T-cell (primary cell): ENCODE measurements around the gene GLS2. TPM values are rescaled to one million over a fixed set of nuclear protein-coding genes. Genes with fewer than 3 reads are reported as not detected.

Source experiments
- ATAC-seq, 4 experiments: fragments of 200-7000 bp in 3 of 4; fragments of 150-1000 bp in 1 of 4; cut with Tn5 transposase; replicated peaks in 1 of 4; 1 replicate in 3 of 4; 2 replicates in 1 of 4; pipeline ENCODE4 v1.10.0; 2021; ENCODE audit warnings: moderate library complexity in 3 of 4, mild to moderate bottlenecking in 2 of 4, moderate number of reproducible peaks in 1 of 4
- CTCF ChIA-PET, 2 donors: fragments of 300-600 bp; sonication (Branson Sonifier 250); formaldehyde crosslinking; loops; one replicate each; lab custom pipeline; 2022; ENCODE audit warnings: antibody characterized with exemption in 2 of 2; lab: Charles Lee
- POLR2A ChIA-PET, 2 donors: fragments of 300-600 bp; sonication (Branson Sonifier 250); formaldehyde crosslinking; loops; one replicate each; lab custom pipeline; 2022; ENCODE audit warnings: antibody characterized with exemption in 2 of 2; lab: Charles Lee
- DNase-seq, 35 experiments: peaks; one replicate each; pipeline versions ENCODE4 v3.0.0 to v3.0.0-alpha.2; 2013 to 2023
- H3K27ac ChIP-seq: one replicate; pipeline ENCODE4 v1.5.1; 2013; ENCODE audit warnings: low read length
- H3K27me3 ChIP-seq, 2 experiments: replicated peaks in 1 of 2; 1 replicate in 1 of 2; 2 replicates in 1 of 2; pipeline versions ENCODE4 v1.6.1 to v1.7.0; 2013; ENCODE audit warnings: low read length in 1 of 2, mixed read lengths in 1 of 2; ENCODE audit not compliant: control insufficient read depth in 2 of 2, insufficient read depth in 2 of 2; ENCODE audit errors: extremely low read depth in 1 of 2
- H3K36me3 ChIP-seq, 2 donors: 1 replicate in 1 of 2; 2 replicates in 1 of 2; pipeline versions ENCODE4 v1.6.1 to v1.7.0; 2013; ENCODE audit warnings: low read length in 1 of 2; ENCODE audit not compliant: control insufficient read depth in 2 of 2, insufficient read depth in 1 of 2; ENCODE audit errors: extremely low read depth in 1 of 2
- H3K4me1 ChIP-seq, 2 experiments: 1 replicate in 1 of 2; 2 replicates in 1 of 2; pipeline versions ENCODE4 v1.6.1 to v1.7.0; 2013; ENCODE audit warnings: low read length in 2 of 2, mixed read lengths in 1 of 2; ENCODE audit not compliant: insufficient read depth in 2 of 2, control insufficient read depth in 1 of 2; ENCODE audit errors: extremely low read depth in 1 of 2
- H3K4me3 ChIP-seq, 2 donors: 1 replicate in 1 of 2; 2 replicates in 1 of 2; pipeline versions ENCODE4 v1.5.1 to v1.7.0; 2013; ENCODE audit warnings: mild to moderate bottlenecking in 2 of 2, low read length in 1 of 2, moderate library complexity in 1 of 2; ENCODE audit not compliant: control insufficient read depth in 1 of 2; ENCODE audit errors: extremely low read depth in 1 of 2
- H3K9me3 ChIP-seq: 2 replicates; pipeline ENCODE4 v1.7.0; 2013
- H3K27ac Mint-ChIP-seq, 2 donors: one replicate each; pipeline ENCODE4 v1.8.0; 2020 to 2021; ENCODE audit warnings: mild to moderate bottlenecking in 2 of 2, mixed read lengths in 2 of 2
- H3K27me3 Mint-ChIP-seq, 2 donors: one replicate each; pipeline ENCODE4 v1.8.0; 2021 to 2022; ENCODE audit warnings: mixed read lengths in 2 of 2
- H3K36me3 Mint-ChIP-seq: one replicate; pipeline ENCODE4 v1.8.0; 2021; ENCODE audit warnings: mixed read lengths
- H3K4me1 Mint-ChIP-seq, 3 donors: one replicate each; pipeline ENCODE4 v1.8.0; 2020 to 2022; ENCODE audit warnings: mixed read lengths in 3 of 3, mild to moderate bottlenecking in 1 of 3
- H3K4me3 Mint-ChIP-seq, 3 donors: one replicate each; pipeline ENCODE4 v1.8.0; 2020 to 2022; ENCODE audit warnings: mild to moderate bottlenecking in 3 of 3, mixed read lengths in 3 of 3, moderate library complexity in 3 of 3
- H3K9me3 Mint-ChIP-seq, 3 donors: one replicate each; pipeline ENCODE4 v1.8.0; 2020 to 2022; ENCODE audit warnings: mixed read lengths in 3 of 3
- WGBS: methylation state at CpG from one replicate; pipeline ENCODE4 v1.1.5; 2013; ENCODE audit warnings: missing lambda C conversion rate; ENCODE audit not compliant: insufficient coverage; 5-methylcytosine and 5-hydroxymethylcytosine counted together
- total RNA-seq, 35 experiments: library from RNA in 6 of 35; stranded (reverse) in 6 of 35; fragments of 120-200 nt in 1 of 35; gene quantifications; one replicate each; pipeline versions ENCODE4 v1.2.1 to v1.2.4 and lab custom pipeline; 2013 to 2026

GLS2 gene
- total RNA-seq (10 to 100 TPM in 1 of 5 donors, 1 to 10 TPM in 4; 2.9 to 10.1 (median 6.9) TPM), total RNA-seq (lab: John Stamatoyannopoulos, UW) (0.61 to 10.5 (median 4.5) reads per million in 29 experiments)
- total RNA-seq (2013) = 3.6 TPM

GRCh38 chr12:56488041-56488955 lies at the start of gene GLS2:
GLS2 (minus strand) TSS chr12:56488161; CDS start chr12:56488118, 43 bp downstream.
- peak within 1 kb of the TSS; percentile 86 to 87 (median 87) for H3K4me3 Mint-ChIP-seq
- H3K27me3 Mint-ChIP-seq = peaks cover 9 to 20% of the 10 kb centered on the region in 2 donors
- Histone ChIP-seq H3K36me3 (no peaks in the 10 kb centered on the region), H3K27ac (no peak within 1 kb of the TSS), H3K4me3 (peak within 1 kb of the TSS; percentile 70 to 72), H3K4me1 (peaks cover 6 to 21% of the 10 kb centered on the region in 2 experiments), H3K27me3 (peaks cover 9 to 22% of the 10 kb centered on the region in 2 experiments), H3K9me3 (no peaks in the 10 kb centered on the region)
- ChIA-PET CTCF (interaction anchor here in 1 of 2 donors (0.6 to 1.5 kb wide), 6 partner anchors 14 to 492 kb away, joined by 3 to 7 read pairs (median 4); no protein-coding TSS in a partner anchor), POLR2A (interaction anchor here in 1 of 2 donors (0.5 to 0.6 kb wide), 3 partner anchors 140 to 329 kb away, joined by 3 to 6 read pairs (median 5); no protein-coding TSS in a partner anchor)
- H3K4me1 Mint-ChIP-seq = peaks cover 15 to 19% (median 17%) of the 10 kb centered on the region in 3 donors
- H3K36me3 Mint-ChIP-seq = no peaks in the 10 kb centered on the region
- H3K9me3 Mint-ChIP-seq = no peaks in the 10 kb centered on the region
- peak; percentile 96 to 97 (median 97) for ATAC-seq
- DNase-seq = peak; percentile 57 to 84 (median 68)
- peak within 1 kb of the TSS; percentile 55 to 79 for H3K27ac Mint-ChIP-seq
- 12% methylated on average over 51 of the region's 59 CpGs for WGBS

DNA sequence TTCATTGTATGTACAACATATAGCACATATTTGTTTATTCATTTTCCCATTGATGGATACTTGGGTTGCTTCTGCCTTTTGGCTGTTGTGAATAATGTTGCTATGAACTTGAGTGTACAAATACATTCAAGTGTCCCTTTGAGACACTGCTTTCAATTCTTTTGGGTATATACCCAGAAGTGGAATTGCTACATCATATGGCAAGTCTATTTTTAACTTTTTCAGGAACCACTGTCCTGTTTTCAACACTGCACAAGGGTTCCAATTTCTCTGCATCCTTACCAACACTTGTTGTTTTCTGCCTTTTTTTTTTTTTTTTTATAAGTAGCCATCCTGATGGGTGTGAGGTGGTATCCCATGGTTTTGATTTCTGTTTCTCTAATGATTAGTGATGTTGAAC lies 49.6 kb upstream of the GLS2 start:
- Histone ChIP-seq H3K4me1 (no peaks in the 10 kb centered on the region), H3K27me3 (no peaks in the 10 kb centered on the region), H3K27ac (no peak overlapping the region), H3K36me3 (no peaks in the 10 kb centered on the region), H3K9me3 (no peaks in the 10 kb centered on the region), H3K4me3 (no peak overlapping the region)
- H3K36me3 Mint-ChIP-seq = no peaks in the 10 kb centered on the region
- H3K27ac Mint-ChIP-seq = no peak overlapping the region
- ChIA-PET CTCF (interaction anchor here in 1 of 2 donors (0.8 kb wide), 1 partner anchor 17 kb away, joined by 5 read pairs; no protein-coding TSS in a partner anchor), POLR2A (no interaction called here)
- no peak overlapping the region for H3K4me3 Mint-ChIP-seq
- H3K4me1 Mint-ChIP-seq = peaks cover 2 to 4% (median 3%) of the 10 kb centered on the region in 3 donors
- H3K27me3 Mint-ChIP-seq = no peaks in the 10 kb centered on the region
- ATAC-seq = no peak
- no peak for DNase-seq
- no peaks in the 10 kb centered on the region for H3K9me3 Mint-ChIP-seq

DNA sequence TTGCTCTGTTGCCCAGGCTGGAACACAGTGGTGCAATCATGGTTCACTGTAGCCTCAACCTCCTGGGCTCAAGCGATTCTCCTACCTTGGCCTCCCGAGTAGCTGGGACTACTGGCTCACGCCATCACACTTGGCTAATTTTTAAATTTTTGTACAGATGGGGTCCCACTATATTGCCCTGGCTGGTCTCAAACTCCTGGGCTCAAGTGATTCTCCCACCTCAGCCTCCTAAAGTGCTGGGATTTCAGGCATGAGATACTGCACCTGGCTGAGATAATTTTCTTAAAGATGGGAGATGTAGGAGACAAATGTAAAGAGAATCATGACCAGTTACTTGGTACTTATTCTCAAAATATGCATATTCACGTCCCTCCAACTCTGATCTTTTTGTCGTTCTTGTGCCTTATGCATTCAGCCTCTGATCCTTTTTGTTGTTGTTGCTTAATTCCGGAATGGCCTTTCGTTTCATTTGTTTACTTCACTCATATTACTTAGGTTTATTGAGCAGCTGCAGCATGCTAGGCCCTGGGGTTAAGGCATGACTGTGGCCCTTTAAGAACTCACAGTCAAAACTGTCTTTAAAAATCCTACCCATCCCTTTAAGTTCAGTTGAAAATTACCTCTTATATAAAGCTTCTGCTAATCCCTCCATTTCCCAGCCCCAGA lies 42.6 kb upstream of the GLS2 start:
- Mint-ChIP-seq H3K36me3 (no peaks in the 10 kb centered on the region), H3K27me3 (no peaks in the 10 kb centered on the region), H3K9me3 (no peaks in the 10 kb centered on the region), H3K27ac (no peak overlapping the region), H3K4me3 (no peak overlapping the region), H3K4me1 (no peaks in the 10 kb centered on the region)
- CTCF ChIA-PET = interaction anchor here (0.6 to 1.1 kb wide), 2 partner anchors 9 to 10 kb away, joined by 5 to 9 read pairs; partner anchors contain the start of gene RBMS2 (in 1 of the 2)
- 89% methylated on average over 3 of the region's 7 CpGs for WGBS
- no peaks in the 10 kb centered on the region for H3K9me3 ChIP-seq
- no peak overlapping the region for H3K4me3 ChIP-seq
- H3K27me3 ChIP-seq = no peaks in the 10 kb centered on the region
- DNase-seq = no peak
- no peak for ATAC-seq
- H3K4me1 ChIP-seq = no peaks in the 10 kb centered on the region
- H3K36me3 ChIP-seq = no peaks in the 10 kb centered on the region
- no peak overlapping the region for H3K27ac ChIP-seq
- POLR2A ChIA-PET = no interaction called here

GRCh38 chr12:56529656-56530055 lies 41.7 kb upstream of the GLS2 start:
- Histone ChIP-seq H3K27ac (no peak overlapping the region), H3K4me3 (no peak overlapping the region), H3K4me1 (no peaks in the 10 kb centered on the region), H3K9me3 (no peaks in the 10 kb centered on the region), H3K27me3 (no peaks in the 10 kb centered on the region), H3K36me3 (no peaks in the 10 kb centered on the region)
- Mint-ChIP-seq H3K27ac (no peak overlapping the region), H3K9me3 (no peaks in the 10 kb centered on the region), H3K4me1 (no peaks in the 10 kb centered on the region), H3K36me3 (no peaks in the 10 kb centered on the region), H3K4me3 (no peak overlapping the region), H3K27me3 (no peaks in the 10 kb centered on the region)
- no peak for DNase-seq
- ATAC-seq = no peak
- CTCF ChIA-PET = no interaction called here
- WGBS = 84% methylated on average over 2 of the region's 4 CpGs
- POLR2A ChIA-PET = no interaction called here

GRCh38 chr12:56528846-56529245 lies 40.9 kb upstream of the GLS2 start:
- no peak for ATAC-seq
- no peak overlapping the region for H3K4me3 ChIP-seq
- no peak overlapping the region for H3K27ac ChIP-seq
- no peaks in the 10 kb centered on the region for H3K36me3 ChIP-seq
- ChIA-PET POLR2A (no interaction called here), CTCF (no interaction called here)
- peak overlapping the region in 1 of 2 donors; percentile 16 for H3K27ac Mint-ChIP-seq
- no peaks in the 10 kb centered on the region for H3K9me3 ChIP-seq
- H3K4me1 ChIP-seq = no peaks in the 10 kb centered on the region
- H3K36me3 Mint-ChIP-seq = no peaks in the 10 kb centered on the region
- no peaks in the 10 kb centered on the region for H3K4me1 Mint-ChIP-seq
- H3K27me3 Mint-ChIP-seq = no peaks in the 10 kb centered on the region
- H3K4me3 Mint-ChIP-seq = no peak overlapping the region
- DNase-seq = no peak
- no CpG with 5 or more reads among the region's 1 CpG for WGBS
- no peaks in the 10 kb centered on the region for H3K9me3 Mint-ChIP-seq
- H3K27me3 ChIP-seq = no peaks in the 10 kb centered on the region
